HG02571 (cell line): ENCODE data around the gene KRT39.

Experiments used
- ATAC-seq: cut with Tn5 transposase; IDR thresholded peaks from one replicate; pipeline ENCODE4 v1.9.1; 2021; ENCODE audit warnings: mild to moderate bottlenecking, moderate library complexity; ENCODE audit not compliant: unreplicated experiment

KRT39 gene

GRCh38 chr17:40981115-40981514 is 14.4 kb upstream of the KRT39 start:
- no peak for ATAC-seq

DNA sequence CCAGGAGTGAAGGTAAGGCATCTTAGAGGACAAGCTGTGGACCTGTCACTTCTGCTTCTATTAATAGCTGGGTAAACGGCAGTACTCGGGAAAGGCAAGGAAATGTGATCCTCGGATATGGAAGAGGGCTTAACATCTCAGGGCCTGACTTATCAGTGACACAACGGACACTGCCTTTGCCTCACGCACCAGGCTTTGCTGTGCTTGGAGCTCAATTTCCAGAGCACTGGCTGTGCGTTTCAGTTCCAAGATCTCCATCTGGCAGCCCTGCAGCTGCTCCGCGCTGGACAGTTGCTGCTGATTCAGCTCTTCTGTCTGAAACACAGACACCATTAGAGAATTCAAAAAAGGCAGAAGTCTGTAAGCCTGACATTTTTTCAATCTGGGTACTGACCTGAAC is 13.8 kb upstream of the KRT39 start:
- no peak for ATAC-seq

- no peak for ATAC-seq
These were observed 13.4 kb upstream of the KRT39 start for GRCh38 chr17:40980117-40980516.

GRCh38 chr17:40978575-40979151 is 11.9 kb upstream of the KRT39 start:
- no peak for ATAC-seq

DNA sequence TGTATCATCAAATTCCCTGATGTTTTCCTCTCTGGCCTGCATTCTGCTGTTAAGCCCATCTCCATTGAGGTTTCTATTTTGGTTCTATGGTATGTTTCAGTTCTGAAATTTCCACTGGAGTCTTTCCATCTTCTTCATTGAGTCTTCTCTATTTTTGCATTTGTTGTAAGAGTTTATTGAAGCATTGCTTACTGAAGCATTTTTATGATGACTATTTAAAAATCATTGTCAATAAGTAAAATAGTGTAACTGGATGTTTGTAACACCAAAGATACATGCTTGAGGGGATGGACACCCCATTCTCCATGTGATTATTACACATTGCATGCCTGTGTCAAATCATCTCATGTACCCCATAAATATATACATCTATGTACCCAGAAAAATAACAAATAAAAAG is 8.8 kb upstream of the KRT39 start:
- ATAC-seq: no peak

- no peak for ATAC-seq
These were observed 7.6 kb upstream of the KRT39 start for GRCh38 chr17:40974366-40974765.

DNA sequence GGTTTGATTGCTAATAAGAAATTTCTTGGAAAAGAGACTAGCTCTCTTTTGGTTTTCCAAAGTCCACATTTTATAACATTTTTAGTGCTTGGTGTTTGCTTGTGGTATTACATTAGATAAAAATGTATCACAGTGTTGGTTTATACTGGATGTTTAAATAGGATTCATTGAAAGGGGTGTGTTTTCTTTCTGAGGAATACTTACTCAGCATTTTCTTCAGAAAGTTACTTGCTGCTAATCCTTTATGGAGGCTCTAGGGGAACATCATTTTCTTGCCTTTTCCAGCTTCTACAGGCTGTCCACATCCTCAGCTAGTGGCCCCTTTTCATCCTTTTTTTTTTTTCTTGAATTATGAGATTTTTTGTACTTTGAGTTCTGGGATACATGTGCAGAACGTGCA is 834 bp upstream of the KRT39 start:
- no peak for ATAC-seq

DNA sequence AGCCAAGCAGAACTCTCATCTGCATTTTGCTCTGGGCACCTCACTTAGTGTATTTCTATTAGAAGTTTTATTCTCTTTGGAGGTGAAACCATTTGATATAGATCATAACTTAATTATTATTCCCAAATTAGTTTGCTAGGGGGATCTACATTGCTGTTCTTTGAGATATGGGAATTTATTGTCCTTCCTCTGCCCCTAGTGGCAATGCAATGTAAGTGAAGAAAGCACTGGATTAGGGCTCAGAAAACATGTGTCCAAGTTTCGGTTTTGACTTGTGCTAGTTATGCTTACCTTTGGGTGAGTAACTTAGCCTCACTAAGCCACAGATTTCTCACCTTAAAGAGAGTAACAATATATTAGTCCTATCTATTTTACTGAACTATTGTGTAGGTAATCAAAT is 2.9 kb downstream of the KRT39 start:
- no peak for ATAC-seq

DNA sequence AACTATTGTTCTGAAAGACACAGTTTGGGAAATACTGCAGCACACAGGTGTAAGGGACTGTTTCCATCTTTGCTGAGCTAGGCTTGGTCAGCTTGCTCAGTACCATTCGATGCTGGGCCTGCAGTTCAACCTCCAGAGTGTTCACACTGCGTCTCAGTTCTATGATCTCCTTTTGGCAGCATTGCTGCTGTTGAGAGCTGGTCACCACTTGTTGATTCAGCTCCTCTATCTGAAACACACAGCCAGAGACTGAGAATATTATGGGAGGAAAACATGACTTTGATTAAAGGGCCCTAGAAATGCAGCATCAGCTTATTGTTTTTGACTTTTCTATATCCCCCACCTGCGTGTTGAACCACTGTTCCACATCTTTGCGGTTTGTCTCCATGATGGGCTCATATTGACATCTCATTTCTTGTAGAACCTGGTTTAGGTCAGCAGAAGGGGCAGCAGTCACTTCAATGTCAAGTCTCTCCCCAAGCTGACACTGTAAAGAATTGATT is 4.6 kb downstream of the KRT39 start:
- ATAC-seq: no peak

DNA sequence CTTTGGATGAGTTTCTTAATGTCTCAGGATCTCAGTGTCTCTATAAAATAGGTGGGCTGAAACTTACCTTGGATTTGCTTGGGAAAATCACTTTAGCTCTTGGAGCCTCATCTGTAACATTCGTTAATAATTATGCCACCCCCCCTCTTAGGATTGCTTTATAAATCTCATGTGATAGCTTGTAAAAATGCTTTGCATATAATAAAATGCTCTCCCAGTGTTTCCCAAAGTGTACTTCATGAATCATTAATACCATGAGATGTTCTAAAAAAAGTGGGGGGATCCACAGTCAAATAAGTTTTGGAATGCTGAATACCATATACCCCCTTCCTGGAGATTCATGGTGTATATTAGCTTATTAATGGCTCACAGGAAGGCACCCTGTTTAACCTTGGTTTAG is 5.2 kb downstream of the KRT39 start:
- ATAC-seq: no peak

DNA sequence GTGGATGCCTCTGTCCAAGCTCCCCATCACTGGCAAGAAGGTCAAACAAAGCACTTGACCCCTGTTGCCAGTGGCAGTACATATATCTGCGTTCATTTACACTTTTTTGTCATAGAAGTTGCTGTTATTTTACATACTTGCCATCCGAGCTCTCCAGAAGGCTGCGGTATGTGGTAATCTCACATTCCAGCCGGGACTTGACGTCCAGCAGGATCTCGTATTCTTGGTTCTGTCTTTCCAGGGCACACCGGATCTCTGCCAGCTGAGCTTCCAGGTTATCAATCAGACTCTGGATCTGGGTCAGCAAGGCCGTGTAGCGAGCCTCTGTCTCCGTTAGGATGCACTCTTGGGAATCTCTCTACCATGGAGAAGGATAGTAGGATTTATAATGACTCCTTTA is 6.6 kb downstream of the KRT39 start:
- no peak for ATAC-seq

DNA sequence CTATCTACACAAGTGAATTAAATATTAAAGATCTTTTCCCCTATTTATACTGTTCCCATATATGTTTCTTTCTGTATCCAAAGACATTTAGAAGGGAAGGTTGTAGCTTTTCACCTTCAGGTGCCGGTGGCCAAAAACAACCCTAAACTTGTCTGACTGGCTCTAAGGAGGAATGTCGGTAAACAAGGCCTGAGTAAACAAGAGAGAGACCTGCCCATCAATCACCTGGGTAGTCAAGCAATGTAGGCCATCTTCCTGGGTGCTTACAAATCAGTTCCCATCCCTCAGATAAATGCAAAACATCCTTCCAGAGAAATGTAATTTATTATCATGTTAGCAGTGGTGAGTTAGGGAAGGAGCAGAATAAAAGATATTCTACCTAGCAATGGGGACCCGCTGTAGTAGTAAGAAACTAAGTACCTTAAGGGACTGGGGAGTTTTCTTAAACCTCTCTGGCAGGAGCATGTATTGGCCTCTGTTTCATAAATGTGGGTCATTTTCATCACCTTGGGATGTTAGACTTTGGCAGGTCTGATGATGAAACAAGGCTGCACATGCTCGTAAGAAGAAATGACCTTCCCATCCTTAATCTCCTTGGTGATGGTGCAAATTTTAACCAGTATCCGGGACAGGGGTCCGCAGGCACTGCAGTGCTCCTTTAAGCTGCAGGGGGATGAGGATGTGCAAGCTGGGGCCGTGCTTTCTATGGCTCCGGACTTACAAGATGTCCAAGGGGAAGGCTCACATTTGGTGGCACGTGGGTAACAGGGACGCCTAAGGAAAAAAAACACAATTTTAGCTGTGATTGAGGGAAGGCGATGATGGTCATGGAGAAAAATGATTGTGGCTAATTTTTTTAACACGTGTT is 8.4 kb downstream of the KRT39 start:
- ATAC-seq: no peak

DNA sequence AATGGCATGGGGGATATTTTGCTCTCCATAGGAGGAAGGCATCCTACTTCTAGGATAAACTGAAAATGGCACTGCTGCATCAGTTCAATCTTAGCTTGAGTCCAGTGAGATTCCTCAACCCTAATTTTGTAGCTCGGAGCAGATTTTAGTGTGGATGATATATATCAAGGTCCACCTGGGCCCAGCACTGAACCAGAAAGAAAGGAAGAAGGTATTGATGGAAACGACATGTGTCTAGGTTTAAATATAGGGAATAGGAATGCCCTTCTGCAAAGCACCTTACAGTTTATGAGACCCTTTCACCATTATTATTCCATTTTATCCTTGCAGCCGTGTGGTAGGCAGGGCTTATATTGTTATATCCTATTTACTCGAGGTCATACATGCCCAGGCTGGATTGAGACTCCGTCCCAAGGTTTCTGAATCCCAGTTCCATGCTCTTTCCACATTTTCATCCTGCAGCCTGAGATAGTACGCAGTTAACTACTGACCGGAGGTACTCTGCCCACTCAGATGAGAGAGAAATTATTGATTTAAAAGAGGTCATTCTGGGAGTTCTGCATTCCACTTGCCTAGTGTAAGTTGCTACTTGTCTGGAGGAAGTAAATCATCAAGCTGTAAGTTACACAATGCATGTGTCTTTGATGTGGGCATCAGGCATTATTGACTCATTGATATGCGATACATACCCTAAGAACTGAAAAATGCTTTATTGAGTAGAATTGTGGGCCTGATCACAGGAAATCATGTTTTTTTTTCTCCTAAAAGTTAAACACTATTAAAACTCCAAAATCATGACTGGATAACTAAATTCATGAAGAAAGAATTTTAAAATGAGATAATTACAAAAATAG is 10.1 kb downstream of the KRT39 start:
- ATAC-seq: no peak

DNA sequence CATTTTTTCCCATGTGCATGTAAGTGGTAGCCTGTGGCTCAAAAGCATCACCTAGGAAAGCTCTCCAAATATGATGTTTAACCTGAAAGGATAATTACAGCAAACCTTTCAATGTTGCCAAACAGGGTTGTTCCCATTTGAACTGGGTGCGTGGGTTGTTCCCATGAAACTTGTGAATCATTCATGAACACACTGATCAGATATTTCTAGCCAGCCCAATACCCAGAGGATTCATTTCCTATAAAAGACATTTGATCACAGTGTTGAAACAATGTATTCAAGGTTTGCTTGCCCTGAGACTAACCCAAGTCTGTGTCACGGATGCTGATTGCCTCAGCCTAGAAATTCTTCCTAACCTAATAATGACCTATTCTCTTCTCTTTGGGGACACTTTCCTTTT is 12.9 kb downstream of the KRT39 start:
- ATAC-seq: no peak

GRCh38 chr17:40952661-40953060 is 14.1 kb downstream of the KRT39 start:
- ATAC-seq: no peak

GRCh38 chr17:40952154-40952553 is 14.6 kb downstream of the KRT39 start:
- ATAC-seq: no peak

DNA sequence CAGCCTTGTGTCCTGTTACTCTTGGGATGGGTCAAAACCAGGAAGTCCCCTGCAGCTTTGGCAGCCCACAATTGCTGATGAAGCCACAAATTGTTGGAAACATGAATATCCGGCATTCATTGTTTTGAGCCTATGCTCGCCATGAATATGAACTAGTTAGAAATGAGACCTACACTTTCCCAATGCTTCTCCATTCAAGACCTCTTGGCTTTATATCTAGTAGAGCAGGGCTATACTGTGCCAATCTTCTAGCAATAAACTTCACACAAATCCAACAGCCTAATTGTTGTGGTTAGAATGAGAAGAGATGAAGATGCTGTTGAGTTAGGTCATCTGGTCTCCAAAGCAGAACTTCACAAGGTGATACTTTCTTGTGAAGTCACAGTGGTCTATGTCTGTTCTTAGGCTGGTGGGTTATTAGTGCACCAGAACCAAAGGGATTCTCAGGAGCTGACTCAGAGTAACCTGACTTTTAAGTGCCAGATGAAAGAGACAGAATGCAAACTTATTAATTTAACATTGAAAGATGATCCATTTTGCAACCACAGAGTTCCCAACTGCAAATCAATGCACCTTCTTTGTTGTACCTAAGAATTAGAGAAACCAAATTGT is 15.6 kb downstream of the KRT39 start:
- ATAC-seq: no peak

DNA sequence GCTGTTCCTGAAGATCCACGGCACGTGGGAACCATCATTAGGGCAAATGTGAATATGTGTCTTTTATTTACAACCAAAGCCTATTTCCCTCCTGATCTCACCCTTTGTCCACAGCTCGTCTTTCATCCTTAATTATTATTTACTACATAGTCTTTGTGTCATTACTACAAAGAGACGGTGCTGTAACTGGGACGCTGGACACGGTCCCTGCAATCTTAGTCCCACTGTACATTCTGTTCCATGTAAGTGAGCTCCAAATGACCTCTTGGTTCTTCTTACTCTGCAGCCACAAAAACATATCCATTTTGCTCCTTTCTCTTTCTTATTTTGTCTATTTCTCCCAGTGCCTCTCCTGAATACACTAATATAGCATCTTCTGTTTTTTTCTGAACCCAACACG is 16.6 kb downstream of the KRT39 start:
- ATAC-seq: no peak

GRCh38 chr17:40949418-40949817 is 17.3 kb downstream of the KRT39 start:
- no peak for ATAC-seq

DNA sequence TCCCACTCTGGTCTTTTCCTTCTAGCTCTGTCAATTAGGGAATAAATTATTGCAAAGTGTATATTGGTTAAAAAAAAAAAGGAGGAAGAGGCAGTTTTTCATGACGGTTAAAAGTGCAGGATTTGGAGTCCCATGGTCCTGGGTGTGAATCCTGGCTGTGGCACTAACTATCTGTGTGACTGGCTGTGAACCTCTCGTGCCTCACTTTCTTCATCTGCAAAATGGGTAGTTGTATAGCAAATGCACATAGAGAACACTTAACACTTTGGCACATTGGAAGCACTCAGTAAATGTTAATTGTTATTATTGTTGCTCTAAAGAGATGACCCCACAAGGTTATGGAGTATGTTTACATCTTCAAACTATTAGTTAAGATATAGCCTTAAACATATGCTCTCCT is 18.8 kb downstream of the KRT39 start:
- no peak for ATAC-seq

- ATAC-seq: no peak
These were observed 21.3 kb downstream of the KRT39 start for GRCh38 chr17:40945414-40945813.
